Common myeloid progenitor, CD34-positive (primary cell): ENCODE measurements around the gene RRP9.

ENCODE experiments used
- CTCF ChIA-PET: fragments of 350-600 bp; sonication (Branson Sonifier 250); formaldehyde crosslinking; loops from one replicate; lab custom pipeline; 2021; ENCODE audit warnings: antibody characterized with exemption; lab: Charles Lee
- POLR2A ChIA-PET: fragments of 350-600 bp; sonication (Branson Sonifier 250); formaldehyde crosslinking; loops from one replicate; lab custom pipeline; 2021; ENCODE audit warnings: antibody characterized with exemption; lab: Charles Lee
- DNase-seq, 3 donors: peaks; one replicate each; pipeline versions ENCODE4 v3.0.0 to v3.0.0-alpha.2; 2013
- H3K27ac ChIP-seq, 2 experiments: 1 replicate in 1 of 2; 2 replicates in 1 of 2; pipeline ENCODE4 v1.7.0; 2013; ENCODE audit warnings: inconsistent platforms in 2 of 2, low read length in 2 of 2, mild to moderate bottlenecking in 2 of 2, low read depth in 1 of 2, moderate library complexity in 1 of 2; ENCODE audit not compliant: severe bottlenecking in 2 of 2, insufficient read depth in 1 of 2, poor library complexity in 1 of 2
- H3K27me3 ChIP-seq, 5 experiments: replicated peaks in 2 of 5; 1 replicate in 3 of 5; 2 replicates in 2 of 5; pipeline versions ENCODE4 v1.6.1 to v1.7.0; 2013; ENCODE audit warnings: low read length in 4 of 5, mild to moderate bottlenecking in 2 of 5, moderate library complexity in 2 of 5, inconsistent platforms in 1 of 5; ENCODE audit not compliant: insufficient read depth in 5 of 5, control insufficient read depth in 4 of 5
- H3K36me3 ChIP-seq, 4 experiments: 1 replicate in 2 of 4; 2 replicates in 2 of 4; pipeline versions ENCODE4 v1.6.1 to v1.7.0; 2013; ENCODE audit warnings: low read length in 3 of 4, control low read depth in 1 of 4, mild to moderate bottlenecking in 1 of 4; ENCODE audit not compliant: control insufficient read depth in 4 of 4, insufficient read depth in 4 of 4
- H3K4me1 ChIP-seq, 4 experiments: 1 replicate in 3 of 4; 2 replicates in 1 of 4; pipeline versions ENCODE4 v1.6.1 to v1.7.1; 2013; ENCODE audit warnings: low read length in 3 of 4, mild to moderate bottlenecking in 3 of 4, control low read depth in 1 of 4, inconsistent platforms in 1 of 4, moderate library complexity in 1 of 4; ENCODE audit not compliant: control insufficient read depth in 4 of 4, insufficient read depth in 4 of 4; ENCODE audit errors: control extremely low read depth in 1 of 4
- H3K4me3 ChIP-seq, 7 experiments: 1 replicate in 4 of 7; 2 replicates in 3 of 7; pipeline versions ENCODE4 v1.5.1 to v1.7.0; 2013; ENCODE audit warnings: mild to moderate bottlenecking in 7 of 7, low read length in 6 of 7, moderate library complexity in 6 of 7, inconsistent platforms in 2 of 7, low read depth in 2 of 7, control low read depth in 1 of 7; ENCODE audit not compliant: insufficient read depth in 4 of 7, control insufficient read depth in 1 of 7; ENCODE audit errors: extremely low read depth in 1 of 7
- H3K9me3 ChIP-seq, 5 experiments: 1 replicate in 4 of 5; 2 replicates in 1 of 5; pipeline versions ENCODE4 v1.6.1 to v1.7.1; 2013; ENCODE audit warnings: low read length in 4 of 5, mild to moderate bottlenecking in 2 of 5, inconsistent platforms in 1 of 5, low read depth in 1 of 5, moderate library complexity in 1 of 5; ENCODE audit not compliant: control insufficient read depth in 4 of 5, insufficient read depth in 2 of 5; ENCODE audit errors: control extremely low read depth in 1 of 5
- WGBS: methylation state at CpG from one replicate; pipeline ENCODE4 v1.1.5; 2013; ENCODE audit not compliant: insufficient coverage; 5-methylcytosine and 5-hydroxymethylcytosine counted together

RRP9 gene

DNA sequence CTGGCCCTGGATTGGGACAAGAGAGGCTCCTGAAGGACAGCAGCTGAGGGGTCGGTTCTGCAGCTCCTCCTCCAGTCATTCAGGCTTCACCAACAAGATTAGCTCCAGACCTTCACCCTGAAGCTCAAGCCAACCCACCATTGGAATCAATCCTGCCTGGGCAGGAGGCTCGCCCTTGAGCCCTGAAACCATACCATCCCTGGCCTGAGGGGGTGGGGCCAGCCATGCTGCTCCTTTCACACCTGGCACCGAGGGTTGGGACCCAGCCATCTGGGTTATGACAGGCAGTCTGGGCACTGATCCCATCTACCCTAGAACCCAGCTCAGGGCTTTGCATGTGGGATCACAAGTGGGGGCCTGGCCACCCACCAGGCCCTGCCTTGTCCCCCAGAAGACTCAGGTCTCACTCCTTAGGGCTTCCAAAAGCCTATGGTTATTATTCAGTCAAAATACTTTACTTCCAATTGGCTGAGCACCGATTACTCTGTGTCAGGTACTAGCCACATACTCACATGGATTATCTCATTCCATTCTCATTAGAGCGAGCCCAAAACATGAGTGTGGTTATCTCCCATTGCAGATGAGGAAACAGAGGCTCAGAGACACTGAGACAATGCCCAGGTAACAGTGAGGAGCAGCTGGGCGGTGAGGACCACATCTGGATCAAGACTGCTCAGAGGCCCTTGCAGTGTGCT lies 29.0 kb upstream of the RRP9 start:
- DNase-seq: no peak
- ChIA-PET POLR2A (no interaction called here), CTCF (interaction anchor here (1.0 to 9.3 kb wide), 4 partner anchors 10 to 29 kb away, joined by 3 to 76 read pairs (median 4); partner anchors contain the start of genes PARP3 and RRP9)
- Histone ChIP-seq H3K4me3 (no peak overlapping the region), H3K36me3 (no peaks in the 10 kb centered on the region), H3K4me1 (peaks cover 4 to 43% (median 38%) of the 10 kb centered on the region in 4 experiments), H3K27ac (no peak overlapping the region), H3K9me3 (no peaks in the 10 kb centered on the region), H3K27me3 (peaks cover 0 to 4% (median 0%) of the 10 kb centered on the region in 5 experiments)
- WGBS: 100% methylated on average over 5 of the region's 6 CpGs

DNA sequence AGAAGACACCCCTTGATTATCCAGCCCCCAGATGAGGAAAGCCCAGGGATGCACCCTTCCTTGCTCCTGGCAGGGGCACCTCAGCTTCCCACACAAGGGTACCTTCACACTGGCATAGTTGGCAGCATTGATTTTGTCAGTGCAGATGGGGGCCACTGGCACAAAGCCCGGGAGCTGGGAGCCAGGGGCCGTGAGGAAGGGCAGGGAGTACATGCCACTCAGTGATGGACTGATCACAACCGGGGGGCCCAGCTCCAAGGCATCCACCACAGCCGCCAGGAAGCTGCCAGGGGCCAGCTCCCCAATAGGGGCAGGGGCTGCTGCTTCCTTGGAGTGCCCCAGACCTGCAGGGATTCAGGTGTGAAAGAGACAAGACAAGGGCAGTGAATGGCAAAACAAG lies 28.1 kb upstream of the RRP9 start:
- no peaks in the 10 kb centered on the region for H3K36me3 ChIP-seq
- H3K9me3 ChIP-seq: no peaks in the 10 kb centered on the region
- WGBS: 84% methylated on average over 3 of the region's 4 CpGs
- peaks cover 0 to 34% (median 31%) of the 10 kb centered on the region in 4 experiments for H3K4me1 ChIP-seq
- H3K27ac ChIP-seq: no peak overlapping the region
- no peak overlapping the region for H3K4me3 ChIP-seq
- H3K27me3 ChIP-seq: peaks cover 0 to 12% (median 0%) of the 10 kb centered on the region in 5 experiments
- CTCF ChIA-PET: interaction anchor here (1.0 to 9.3 kb wide), 6 partner anchors 10 to 28 kb away, joined by 3 to 76 read pairs (median 4); partner anchors contain the start of genes PARP3 and RRP9
- no peak for DNase-seq
- POLR2A ChIA-PET: no interaction called here

DNA sequence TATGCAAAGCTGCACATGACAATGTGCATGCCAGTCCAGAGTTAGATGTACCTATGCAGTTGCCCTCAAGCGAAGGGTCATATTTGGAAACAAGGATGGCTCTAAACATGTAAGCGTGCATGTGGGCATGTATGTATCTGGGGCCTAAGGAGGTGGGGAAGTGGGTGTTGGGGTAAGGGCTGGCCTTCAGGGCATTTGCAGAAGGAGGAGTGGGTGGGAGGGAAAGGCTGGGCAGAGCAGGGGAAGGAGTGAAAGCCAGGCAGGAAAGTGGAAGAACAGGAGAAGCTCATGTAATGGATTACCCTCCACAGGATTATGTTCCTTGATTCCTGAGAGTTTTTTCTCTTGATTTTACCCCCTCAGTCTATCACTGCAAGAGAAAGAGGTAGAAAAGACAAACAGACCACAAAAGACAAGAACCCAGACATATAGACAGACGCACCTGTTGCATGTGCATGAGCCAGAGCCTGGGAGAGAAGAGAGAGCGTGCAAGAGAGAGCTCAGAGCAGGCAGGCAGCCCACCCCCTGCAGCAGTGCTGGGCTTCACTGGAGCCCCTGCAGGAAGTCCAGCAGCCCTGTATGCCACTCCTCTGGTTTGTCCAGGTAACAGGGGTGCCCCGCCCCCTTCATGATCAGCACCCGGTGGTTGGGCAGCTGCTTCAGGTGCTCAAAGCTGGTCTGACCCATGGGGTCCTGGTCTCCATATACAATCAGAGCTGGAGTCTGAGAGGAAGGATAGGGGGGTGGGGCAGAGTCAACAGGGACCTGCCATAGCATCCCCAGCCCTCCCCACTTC lies 27.4 kb upstream of the RRP9 start:
- H3K36me3 ChIP-seq: no peaks in the 10 kb centered on the region
- H3K9me3 ChIP-seq: no peaks in the 10 kb centered on the region
- POLR2A ChIA-PET: no interaction called here
- 97% methylated on average over 5 of the region's 6 CpGs for whole genome bisulfite sequencing
- DNase-seq: no peak
- H3K27me3 ChIP-seq: peaks cover 0 to 14% (median 0%) of the 10 kb centered on the region in 5 experiments
- H3K4me1 ChIP-seq: peaks cover 0 to 26% (median 24%) of the 10 kb centered on the region in 4 experiments
- H3K4me3 ChIP-seq: no peak overlapping the region
- H3K27ac ChIP-seq: no peak overlapping the region
- CTCF ChIA-PET: interaction anchor here (1.1 to 9.3 kb wide), 5 partner anchors 9 to 27 kb away, joined by 3 to 76 read pairs (median 4); partner anchors contain the start of genes PARP3 and RRP9

DNA sequence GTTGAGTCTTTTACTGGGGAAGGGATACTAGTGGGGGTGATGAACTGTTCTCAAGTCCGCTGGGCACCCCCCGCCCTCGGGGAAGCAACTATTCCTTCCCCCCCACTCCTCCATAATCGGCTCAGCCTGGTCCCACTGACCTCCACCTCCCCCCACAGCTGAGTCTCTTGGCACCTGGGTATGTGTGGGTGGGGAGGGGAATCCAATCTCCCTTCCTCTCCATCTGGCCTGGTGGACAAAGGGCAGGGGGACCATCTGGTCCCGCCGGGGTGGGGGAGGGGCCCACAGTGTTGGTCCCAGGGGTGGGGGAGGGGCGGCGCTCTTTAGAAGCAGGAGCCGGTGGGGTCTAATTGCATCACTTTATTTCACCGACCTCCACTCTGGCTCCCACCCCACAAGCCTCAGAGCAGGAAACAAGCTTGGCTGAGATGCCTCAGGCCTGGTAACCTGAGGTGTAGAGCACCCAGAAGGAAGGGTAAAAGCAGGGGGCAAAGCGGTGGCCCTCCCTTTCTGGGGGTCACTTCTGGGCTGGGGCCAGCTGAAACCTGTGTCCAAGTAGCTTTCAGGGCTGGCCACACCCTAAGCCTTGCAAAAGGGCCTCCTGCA lies 26.6 kb upstream of the RRP9 start:
- 41% methylated on average over 3 of the region's 11 CpGs for WGBS
- DNase-seq: no peak
- POLR2A ChIA-PET: interaction anchor here (0.6 kb wide), 1 partner anchor 15 kb away, joined by 3 read pairs; no protein-coding TSS in a partner anchor
- H3K4me3 ChIP-seq: peak overlapping the region in 6 of 7 experiments; percentile 48 to 78 (median 61)
- H3K36me3 ChIP-seq: no peaks in the 10 kb centered on the region
- H3K9me3 ChIP-seq: no peaks in the 10 kb centered on the region
- peaks cover 0 to 16% (median 0%) of the 10 kb centered on the region in 5 experiments for H3K27me3 ChIP-seq
- peaks cover 0 to 19% (median 17%) of the 10 kb centered on the region in 4 experiments for H3K4me1 ChIP-seq
- CTCF ChIA-PET: interaction anchor here (4.1 to 9.3 kb wide), 2 partner anchors 8 to 26 kb away, joined by 17 to 76 read pairs; partner anchors contain the start of genes PARP3 and RRP9
- no peak overlapping the region for H3K27ac ChIP-seq

DNA sequence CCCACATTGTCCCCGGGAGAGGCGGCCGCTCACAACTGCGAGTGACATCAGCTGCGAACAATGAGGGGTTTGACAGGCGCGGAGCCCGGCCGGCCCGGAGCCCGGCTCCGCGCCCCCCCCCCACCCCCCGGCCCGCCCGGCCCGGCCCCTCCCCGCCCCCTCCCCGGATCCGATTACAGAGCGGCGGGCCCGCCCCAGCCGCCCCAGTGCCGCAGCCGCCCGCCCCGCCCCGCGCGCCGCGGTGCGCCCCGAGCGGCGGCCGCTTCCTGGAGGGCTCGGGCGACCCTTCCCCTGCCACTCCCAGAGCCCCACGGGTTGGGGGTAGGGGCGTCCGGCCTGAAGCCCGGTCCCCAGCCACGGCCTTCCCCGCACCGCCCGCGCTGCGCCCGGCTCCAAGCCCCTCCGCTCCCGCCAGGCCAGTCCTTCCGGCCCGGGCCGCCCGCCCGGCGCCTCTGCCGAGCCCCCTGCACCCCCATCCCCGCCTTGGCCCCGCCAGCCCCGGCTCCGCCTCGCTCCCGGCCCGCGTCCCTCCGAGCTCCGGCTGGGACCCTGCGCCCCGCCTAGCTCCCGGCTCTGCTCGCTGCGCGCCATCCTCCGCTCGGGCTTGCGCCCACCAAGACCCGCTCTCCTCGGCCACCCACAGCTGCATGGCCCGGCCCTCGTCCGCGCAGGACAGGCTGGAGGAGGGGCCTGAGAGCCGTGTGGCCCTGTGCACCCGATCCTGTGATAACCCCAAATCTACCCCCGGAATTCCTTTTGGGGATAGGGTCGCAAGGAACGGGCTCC lies 25.9 kb upstream of the RRP9 start, which contains the start of gene PCBP4:
TSS of gene PCBP4 (minus strand) at position 71 of the 786 bp plus-strand sequence. CDS start 6,214 bp downstream, outside the sequence.
- WGBS: under 1% methylated on average over 58 of the region's 90 CpGs
- DNase-seq: peak in 1 of 3 donors; percentile 35
- Histone ChIP-seq H3K36me3 (no peaks in the 10 kb centered on the region), H3K4me1 (peaks cover 0 to 17% (median 17%) of the 10 kb centered on the region in 4 experiments), H3K4me3 (peak within 1 kb of the TSS in 6 of 7 experiments; percentile 48 to 78 (median 61)), H3K27me3 (peaks cover 0 to 20% (median 0%) of the 10 kb centered on the region in 5 experiments), H3K27ac (no peak within 1 kb of the TSS), H3K9me3 (no peaks in the 10 kb centered on the region)
- ChIA-PET CTCF (interaction anchor here (1.1 to 9.3 kb wide), 3 partner anchors 8 to 25 kb away, joined by 4 to 76 read pairs (median 17); partner anchors contain the start of genes PARP3 and RRP9), POLR2A (interaction anchor here (0.6 kb wide), 1 partner anchor 16 kb away, joined by 3 read pairs; no protein-coding TSS in a partner anchor)

DNA sequence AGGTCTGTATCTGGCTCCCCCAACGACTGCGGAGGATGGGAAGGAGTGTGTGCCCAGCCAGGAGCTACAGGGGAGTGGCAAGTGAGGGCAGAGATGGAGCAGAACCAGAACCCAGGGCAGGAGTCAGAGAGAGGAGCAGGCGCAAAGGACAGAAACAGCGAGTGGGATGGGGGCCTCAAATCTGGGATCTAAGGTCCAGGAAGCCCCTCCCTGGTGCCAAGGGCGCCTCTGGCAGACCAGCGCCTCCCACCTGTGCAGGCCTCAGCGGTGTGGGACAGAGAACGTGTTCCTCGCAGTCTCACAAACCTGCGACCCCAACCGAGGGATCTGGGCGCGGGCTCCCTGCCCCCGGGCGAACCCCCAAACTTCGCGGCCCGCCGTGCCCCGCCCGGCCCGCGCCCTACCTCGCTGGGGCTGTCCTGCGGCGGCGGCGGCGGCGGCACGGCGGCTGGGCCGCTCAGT lies 25.2 kb upstream of the RRP9 start:
- H3K4me1 ChIP-seq: peaks cover 0 to 17% (median 17%) of the 10 kb centered on the region in 4 experiments
- CTCF ChIA-PET: interaction anchor here (1.1 to 4.1 kb wide), 3 partner anchors 10 to 25 kb away, joined by 4 to 17 read pairs (median 4); partner anchors contain the start of genes GPR62, PARP3 and RRP9
- WGBS: 9% methylated on average over 28 of the region's 33 CpGs
- no peaks in the 10 kb centered on the region for H3K9me3 ChIP-seq
- H3K36me3 ChIP-seq: no peaks in the 10 kb centered on the region
- no peak overlapping the region for H3K27ac ChIP-seq
- H3K27me3 ChIP-seq: peaks cover 0 to 21% (median 0%) of the 10 kb centered on the region in 5 experiments
- no peak for DNase-seq
- peak overlapping the region in 6 of 7 experiments; percentile 39 to 78 (median 50) for H3K4me3 ChIP-seq
- POLR2A ChIA-PET: interaction anchor here (0.7 kb wide), 1 partner anchor 8 kb away, joined by 4 read pairs; the partner anchor contains the start of gene ABHD14A
